ENCODE results near the gene C1orf105. TPM values are rescaled to one million over a fixed set of nuclear protein-coding genes. Genes with fewer than 3 reads are reported as not detected.

Gene C1orf105
- total RNA-seq, 2 donors from 2014 or later = 0.37 TPM; not detected in 1

DNA sequence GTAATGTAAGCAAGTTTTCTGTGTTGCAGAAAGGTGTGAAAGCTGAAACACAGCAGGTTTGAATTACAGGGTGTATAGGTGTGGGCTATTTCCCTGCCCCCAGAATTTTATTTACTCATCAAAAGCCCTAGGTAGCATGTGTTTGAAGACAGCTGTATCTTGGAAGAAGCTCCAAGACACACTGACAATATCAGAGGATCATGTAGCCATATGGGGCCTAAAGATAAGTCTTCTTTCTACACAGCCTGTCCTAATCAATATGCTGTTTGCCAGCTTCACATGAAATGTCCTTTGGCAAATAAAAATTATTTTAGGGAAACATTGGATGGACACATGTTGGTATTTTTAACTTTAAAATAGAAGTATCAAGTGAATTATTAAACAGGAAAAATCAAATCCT lies 95.0 kb downstream of the C1orf105 start:
- no peak for ATAC-seq (replicated peaks)
- H3K9me3 Mint-ChIP-seq = no peaks in the 10 kb centered on the region
- H3K36me3 Mint-ChIP-seq (ENCODE audit: low read depth) = no peaks in the 10 kb centered on the region
- no peak overlapping the region for H3K27ac Mint-ChIP-seq
- no peak overlapping the region for H3K4me3 Mint-ChIP-seq
- no peaks in the 10 kb centered on the region for H3K4me1 Mint-ChIP-seq
- H3K27me3 Mint-ChIP-seq = peaks cover 5% of the 10 kb centered on the region

GRCh38 chr1:172515927-172516326 lies 95.4 kb downstream of the C1orf105 start:
- Mint-ChIP-seq H3K27me3 (peaks cover 5% of the 10 kb centered on the region), H3K4me1 (no peaks in the 10 kb centered on the region), H3K27ac (no peak overlapping the region), H3K9me3 (no peaks in the 10 kb centered on the region), H3K36me3 (ENCODE audit: low read depth) (no peaks in the 10 kb centered on the region), H3K4me3 (no peak overlapping the region)
- no peak for ATAC-seq (replicated peaks)

- no peak overlapping the region for H3K4me3 Mint-ChIP-seq
- H3K27me3 Mint-ChIP-seq = no peaks in the 10 kb centered on the region
- no peak for ATAC-seq (replicated peaks)
- no peak overlapping the region for H3K27ac Mint-ChIP-seq
- no peaks in the 10 kb centered on the region for H3K4me1 Mint-ChIP-seq
- H3K36me3 Mint-ChIP-seq (ENCODE audit: low read depth) = no peaks in the 10 kb centered on the region
- H3K9me3 Mint-ChIP-seq = no peaks in the 10 kb centered on the region
Measured at GRCh38 chr1:172517081-172517480, 96.6 kb downstream of the C1orf105 start.

DNA sequence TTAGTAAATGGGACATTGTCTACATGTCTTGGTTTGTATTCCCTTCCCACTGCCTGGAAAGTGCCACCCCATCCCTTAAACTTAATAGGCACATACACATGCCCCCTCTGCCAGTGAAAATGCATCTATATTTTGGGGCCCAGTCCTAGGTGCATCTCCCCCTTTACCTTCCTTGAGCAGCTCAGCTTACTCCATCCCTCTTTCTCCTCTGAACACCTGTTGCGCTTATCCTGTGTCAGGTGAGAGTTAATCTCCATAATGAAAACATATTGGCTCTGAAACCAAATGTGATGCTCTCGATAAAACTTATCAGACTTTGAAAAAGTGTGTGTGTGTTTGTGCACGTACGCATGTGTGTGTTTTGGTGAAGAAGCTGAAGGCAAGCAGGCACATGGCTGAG lies 97.1 kb downstream of the C1orf105 start:
- H3K9me3 Mint-ChIP-seq = no peaks in the 10 kb centered on the region
- no peaks in the 10 kb centered on the region for H3K27me3 Mint-ChIP-seq
- no peaks in the 10 kb centered on the region for H3K4me1 Mint-ChIP-seq
- H3K27ac Mint-ChIP-seq = no peak overlapping the region
- H3K4me3 Mint-ChIP-seq = no peak overlapping the region
- no peaks in the 10 kb centered on the region for H3K36me3 Mint-ChIP-seq (ENCODE audit: low read depth)
- no peak for ATAC-seq (replicated peaks)

Other genes starting within 250 kb of the C1orf105 start
- 10 to 100 TPM; 11.3 to 13.3 TPM for gene PIGC, start 23.4 kb downstream of the C1orf105 start, total RNA-seq
- gene SUCO, start 112.5 kb downstream of the C1orf105 start, total RNA-seq = 10 to 100 TPM; 21.0 to 34.5 TPM
- 10 to 100 TPM in 1 of 2 donors, 1 to 10 TPM in 1; 2.7 to 11.3 TPM for gene FASLG, start 238.4 kb downstream of the C1orf105 start, total RNA-seq

Data from activated T-helper 17 cell treated with anti-CD3 and anti-CD28 coated beads, Interleukin-2, amount 50 U/mL, for 72 hours (primary cell).